Heart left ventricle (tissue), 16 donors: ENCODE data around the gene PNLIPRP2. TPM values are rescaled to one million over a fixed set of nuclear protein-coding genes. Genes with fewer than 3 reads are reported as not detected.

ENCODE experiments used
- ATAC-seq, 4 donors: fragments of 200-7000 bp; cut with Tn5 transposase; one replicate each; pipeline ENCODE4 v1.9.1; 2020 to 2022; ENCODE audit warnings: moderate library complexity in 4 of 4, mild to moderate bottlenecking in 3 of 4, moderate number of reproducible peaks in 1 of 4
- DNase-seq, 5 donors: peaks; one replicate each; pipeline ENCODE4 v3.0.0-alpha.2; 2020
- H3K27ac ChIP-seq, 12 donors: fragments of 200-600 bp; sonication (generic) in 4 of 12; one replicate each; pipeline versions ENCODE4 v1.5.0 to v1.8.0; 2016 to 2022; ENCODE audit warnings: mild to moderate bottlenecking in 2 of 12
- H3K27me3 ChIP-seq, 9 donors: fragments of 200-600 bp; sonication (generic) in 2 of 9; one replicate each; pipeline versions ENCODE4 v1.5.1 to v1.8.0; 2016 to 2022; ENCODE audit warnings: mild to moderate bottlenecking in 3 of 9
- H3K36me3 ChIP-seq, 9 donors: fragments of 200-600 bp; sonication (generic) in 2 of 9; one replicate each; pipeline versions ENCODE4 v1.5.0 to v1.8.0; 2018 to 2022; ENCODE audit warnings: mild to moderate bottlenecking in 2 of 9
- H3K4me1 ChIP-seq, 12 donors: fragments of 200-600 bp; sonication (generic) in 4 of 12; one replicate each; pipeline versions ENCODE4 v1.5.0 to v1.8.0; 2016 to 2022; ENCODE audit warnings: mild to moderate bottlenecking in 3 of 12
- H3K4me3 ChIP-seq, 12 donors: fragments of 200-600 bp; sonication (generic) in 4 of 12; one replicate each; pipeline versions ENCODE4 v1.5.0 to v1.8.0; 2017 to 2022; ENCODE audit warnings: mild to moderate bottlenecking in 9 of 12, moderate library complexity in 4 of 12
- H3K9me3 ChIP-seq, 12 donors: fragments of 200-600 bp; sonication (generic) in 4 of 12; one replicate each; pipeline versions ENCODE4 v1.5.0 to v1.8.0; 2016 to 2022; ENCODE audit warnings: mild to moderate bottlenecking in 1 of 12
- POLR2A ChIP-seq, 2 donors: fragments of 450-650 bp; IDR thresholded peaks; one replicate each; pipeline ENCODE4 v1.6.1; 2017; ENCODE audit warnings: antibody characterized with exemption in 2 of 2, mild to moderate bottlenecking in 2 of 2, moderate library complexity in 2 of 2
- WGBS, 4 donors: extraction: QIAGEN DNeasy Blood & Tissue Kit in 2 of 4; methylation state at CpG; one replicate each; pipeline versions ENCODE4 v1.1.5 to v1.1.7; 2013 to 2018; 5-methylcytosine and 5-hydroxymethylcytosine counted together
- intact Hi-C, 10 donors: fragments of 100-400 bp; cut with DNase I; formaldehyde crosslinking; loops; one replicate each; pipeline versions ENCODE4 v1.11.1 to v1.14.2; 2022
- polyA plus RNA-seq, 2 donors: library from polyadenylated mRNA; stranded (reverse); fragments of 200-250 nt; gene quantifications; one replicate each; pipeline ENCODE4 v1.2.3, GENCODE V29; 2013
- total RNA-seq, 9 donors: library from RNA; depleted of rRNA in 2 of 9; stranded (reverse); fragments of >200 nt in 2 of 9; fragmentation: NEBNext Ultra II Directional in 3 of 9; extraction: Animal tissue kit (Norgen Biotek cat#: 25700) in 3 of 9; gene quantifications; one replicate each; pipeline versions ENCODE4 v1.1.0 to v1.2.4, GENCODE V29; 2016 to 2023
- TF ChIP-seq, protein P1 (sequence below), 12 donors: fragments of 200-600 bp; sonication (generic) in 4 of 12; IDR thresholded peaks; one replicate each; pipeline versions ENCODE4 v1.5.0 to v1.8.0; 2018 to 2022; ENCODE audit warnings: antibody characterized with exemption in 12 of 12, mild to moderate bottlenecking in 5 of 12
- donor health status: ischemic (EF 13 %, LVEDD 7.1; RV severe dilation, severe dysfunction).
- donor health status: healthy with polysubstance abuse.
- donor health status: DM: no; HTN: yes; CAD: no.
- donor health status: DM: no; HTN: no; CAD: no.
- donor health status: ischemic (EF 25% LVEDD 6.9; RV normal size, moderate dysfunction).
- donor health status: ischemic (EF 25% LVEDD 5.7; RV mildly dilated, moderate dysfunction).
- donor health status: healthy.
- donor health status: DM: yes; HTN: yes; CAD: no.
- donor health status: ischemic (EF 35%, LVEDD 5.7; RV mildly dilated, moderate dysfunction).
- donor health status: nonischemic (EF 11% LVEDD 7.7; RV severe dilation, severe dysfunction).
- donor health status: DM: yes; HTN: yes; CAD: no.
- donor health status: PGD.
- donor health status: ischemic (EF 29% LVEDD 5.4; RV normal size, mild dysfunction).
- donor health status: nonischemic (EF 23%, LVEDD 6.1; RV moderate dilation, normal function).

Gene PNLIPRP2
- total and polyA plus RNA-seq, 11 donors, result 0.04 to 0.27 TPM; not detected in 9

- no peak overlapping the region for H3K27ac ChIP-seq
- WGBS, 4 donors, result 89 to 95% (median 93%) methylated on average over 3 of the region's 3 CpGs
- H3K9me3 ChIP-seq, result no peaks in the 10 kb centered on the region
- H3K27me3 ChIP-seq, result no peaks in the 10 kb centered on the region
- no peak for ATAC-seq
- intact Hi-C loops, result loop anchor here in 9 of 10 donors (5.0 to 10.0 kb wide), 6 partner anchors 56 to 491 kb away; partner anchors contain the start of gene HSPA12A (in 2 of the 9)
- H3K4me3 ChIP-seq, result no peak overlapping the region
- no peak for TF ChIP-seq POLR2A (IDR thresholded peaks at IDR 0.05)
- TF ChIP-seq, protein P1, sequence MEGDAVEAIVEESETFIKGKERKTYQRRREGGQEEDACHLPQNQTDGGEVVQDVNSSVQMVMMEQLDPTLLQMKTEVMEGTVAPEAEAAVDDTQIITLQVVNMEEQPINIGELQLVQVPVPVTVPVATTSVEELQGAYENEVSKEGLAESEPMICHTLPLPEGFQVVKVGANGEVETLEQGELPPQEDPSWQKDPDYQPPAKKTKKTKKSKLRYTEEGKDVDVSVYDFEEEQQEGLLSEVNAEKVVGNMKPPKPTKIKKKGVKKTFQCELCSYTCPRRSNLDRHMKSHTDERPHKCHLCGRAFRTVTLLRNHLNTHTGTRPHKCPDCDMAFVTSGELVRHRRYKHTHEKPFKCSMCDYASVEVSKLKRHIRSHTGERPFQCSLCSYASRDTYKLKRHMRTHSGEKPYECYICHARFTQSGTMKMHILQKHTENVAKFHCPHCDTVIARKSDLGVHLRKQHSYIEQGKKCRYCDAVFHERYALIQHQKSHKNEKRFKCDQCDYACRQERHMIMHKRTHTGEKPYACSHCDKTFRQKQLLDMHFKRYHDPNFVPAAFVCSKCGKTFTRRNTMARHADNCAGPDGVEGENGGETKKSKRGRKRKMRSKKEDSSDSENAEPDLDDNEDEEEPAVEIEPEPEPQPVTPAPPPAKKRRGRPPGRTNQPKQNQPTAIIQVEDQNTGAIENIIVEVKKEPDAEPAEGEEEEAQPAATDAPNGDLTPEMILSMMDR (IDR thresholded peaks at IDR 0.05), result no peak
- peaks cover 0 to 55% (median 40%) of the 10 kb centered on the region in 12 donors for H3K4me1 ChIP-seq
- peaks cover 0 to 3% (median 0%) of the 10 kb centered on the region in 9 donors for H3K36me3 ChIP-seq
- DNase-seq, result no peak
These were observed 65.9 kb downstream of the PNLIPRP2 start for GRCh38 chr10:116686632-116687031.

GRCh38 chr10:116687633-116688032, 66.9 kb downstream of the PNLIPRP2 start:
- no peak for TF ChIP-seq POLR2A (IDR thresholded peaks at IDR 0.05)
- TF ChIP-seq, protein P1 (IDR thresholded peaks at IDR 0.05), result no peak
- Histone ChIP-seq H3K36me3 (no peaks in the 10 kb centered on the region), H3K4me1 (peaks cover 0 to 55% (median 42%) of the 10 kb centered on the region in 12 donors), H3K27ac (peak overlapping the region in 2 of 12 donors; percentile 41 to 50), H3K27me3 (no peaks in the 10 kb centered on the region), H3K4me3 (no peak overlapping the region), H3K9me3 (no peaks in the 10 kb centered on the region)
- DNase-seq, result peak in 1 of 5 donors; percentile 63
- intact Hi-C loops, result loop anchor here in 9 of 10 donors (5.0 to 10.0 kb wide), 6 partner anchors 55 to 490 kb away; partner anchors contain the start of gene HSPA12A (in 2 of the 9)
- peak in 1 of 4 donors; percentile 31 for ATAC-seq
- 36 to 50% (median 44%) methylated on average over 6 of the region's 6 CpGs for WGBS, 4 donors

GRCh38 chr10:116688241-116688711, 67.5 kb downstream of the PNLIPRP2 start:
- intact Hi-C loops, result loop anchor here in 9 of 10 donors (5.0 to 10.0 kb wide), 6 partner anchors 54 to 489 kb away; partner anchors contain the start of gene HSPA12A (in 2 of the 9)
- Histone ChIP-seq H3K27ac (peak overlapping the region in 9 of 12 donors; percentile 10 to 61 (median 50)), H3K4me1 (peaks cover 0 to 55% (median 42%) of the 10 kb centered on the region in 12 donors), H3K36me3 (peaks cover 0 to 4% (median 0%) of the 10 kb centered on the region in 9 donors), H3K27me3 (no peaks in the 10 kb centered on the region), H3K9me3 (no peaks in the 10 kb centered on the region), H3K4me3 (no peak overlapping the region)
- TF ChIP-seq POLR2A (IDR thresholded peaks at IDR 0.05), result no peak
- TF ChIP-seq, protein P1 (IDR thresholded peaks at IDR 0.05), result no peak
- DNase-seq (peak in 2 of 5 donors; percentile 35 to 58), ATAC-seq (peak in 3 of 4 donors; percentile 67 to 81 (median 75))
- 7 to 25% (median 13%) methylated on average over 7 of the region's 7 CpGs for WGBS, 4 donors

- H3K4me1 ChIP-seq, result peaks cover 0 to 55% (median 42%) of the 10 kb centered on the region in 12 donors
- no peak for DNase-seq
- H3K9me3 ChIP-seq, result no peaks in the 10 kb centered on the region
- TF ChIP-seq, protein P1 (IDR thresholded peaks at IDR 0.05), result no peak
- TF ChIP-seq POLR2A (IDR thresholded peaks at IDR 0.05), result no peak
- peak overlapping the region in 9 of 12 donors; percentile 10 to 61 (median 50) for H3K27ac ChIP-seq
- intact Hi-C loops, result loop anchor here in 9 of 10 donors (5.0 to 10.0 kb wide), 6 partner anchors 53 to 488 kb away; partner anchors contain the start of gene HSPA12A (in 2 of the 9)
- no peaks in the 10 kb centered on the region for H3K27me3 ChIP-seq
- 56 to 76% (median 69%) methylated on average over 7 of the region's 7 CpGs for WGBS, 4 donors
- peaks cover 0 to 5% (median 0%) of the 10 kb centered on the region in 9 donors for H3K36me3 ChIP-seq
- ATAC-seq, result no peak
- no peak overlapping the region for H3K4me3 ChIP-seq
These were observed 68.2 kb downstream of the PNLIPRP2 start for GRCh38 chr10:116688741-116689495.
